Measurements from ENCODE around the gene MCM6. TPM values are rescaled to one million over a fixed set of nuclear protein-coding genes. Genes with fewer than 3 reads are reported as not detected.
"Not testable (repeated sequence)": the region's sequence is repeated elsewhere in the genome, so short reads cannot be mapped to it uniquely, and the experiment has no call there.

MCM6 gene
- polyA plus RNA-seq, 3 donors: 1.3 to 2.2 (median 1.7) TPM

DNA sequence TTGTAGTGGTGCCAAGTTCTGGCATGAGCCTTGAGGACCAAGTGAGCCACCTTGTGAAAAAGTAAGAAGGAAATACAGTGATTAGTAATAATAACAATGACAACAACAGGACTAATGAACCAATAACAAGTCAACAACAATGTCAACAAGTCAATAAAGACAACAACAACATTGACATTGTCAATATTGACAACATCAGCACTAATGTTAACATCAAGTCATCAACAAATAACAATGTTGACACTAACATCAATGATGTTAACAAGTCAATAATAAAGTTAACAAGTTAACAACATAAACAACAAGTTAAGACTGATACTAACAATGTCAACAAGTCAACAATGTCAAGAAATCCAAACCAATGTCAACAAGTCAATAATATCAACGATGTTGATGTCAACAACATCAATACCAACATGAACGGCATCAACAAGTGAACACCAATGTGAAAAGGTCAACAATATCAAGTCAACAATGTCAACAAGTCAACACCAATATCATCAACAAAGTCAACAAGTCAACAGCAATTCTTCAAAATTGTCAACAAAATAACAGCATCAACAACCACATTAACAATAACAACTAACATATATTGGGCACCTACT lies 63.2 kb downstream of the MCM6 start:
- H3K36me3 Mint-ChIP-seq: no peaks in the 10 kb centered on the region
- H3K9me3 Mint-ChIP-seq: peaks cover 0 to 4% (median 0%) of the 10 kb centered on the region in 7 donors
- Histone ChIP-seq H3K4me3 (replicated peaks in 1 of 3; ENCODE audit: low read depth in 2 of 3, low read length in 3 of 3) (no peak overlapping the region), H3K27ac (ENCODE audit: low read depth in 1 of 2, low read length in 2 of 2) (no peak overlapping the region), H3K79me2 (ENCODE audit: insufficient read depth, low read length) (no peaks in the 10 kb centered on the region), H3K9ac (ENCODE audit: insufficient read depth, low read length, poor library complexity, severe bottlenecking) (no peak overlapping the region), H3K4me2 (replicated peaks; ENCODE audit: extremely low read depth, low read length, poor library complexity, severe bottlenecking) (no peak overlapping the region), H4K20me1 (ENCODE audit: insufficient read depth, low read length) (no peaks in the 10 kb centered on the region), H3K36me3 (replicated peaks in 1 of 2; ENCODE audit: control insufficient read depth in 1 of 2, insufficient read depth in 2 of 2, low read length in 2 of 2) (no peaks in the 10 kb centered on the region), H3K4me1 (ENCODE audit: control insufficient read depth in 1 of 2, insufficient read depth in 2 of 2, low read length in 2 of 2) (no peaks in the 10 kb centered on the region), H3K27me3 (ENCODE audit: control insufficient read depth in 2 of 2, insufficient read depth in 2 of 2, low read length in 2 of 2) (no peaks in the 10 kb centered on the region), H3K9me3 (replicated peaks in 1 of 2; ENCODE audit: control insufficient read depth in 1 of 2, insufficient read depth in 1 of 2, low read length in 2 of 2) (no peaks in the 10 kb centered on the region), H2AFZ (ENCODE audit: insufficient read depth, low read depth, low read length, poor library complexity, severe bottlenecking) (no peak overlapping the region)
- H3K4me3 Mint-ChIP-seq: no peak overlapping the region
- H3K4me1 Mint-ChIP-seq: no peaks in the 10 kb centered on the region
- intact Hi-C loops (cut with micrococcal nuclease): no loop called here
- no peak overlapping the region for H3K27ac Mint-ChIP-seq
- no peak for DNase-seq
- H3K27me3 Mint-ChIP-seq (ENCODE audit: low read depth in 3 of 3): peaks cover 0 to 3% (median 3%) of the 10 kb centered on the region in 3 donors
- 89% methylated on average over 2 of the region's 2 CpGs for WGBS (ENCODE audit: insufficient coverage)
- TF ChIP-seq, protein P1, sequence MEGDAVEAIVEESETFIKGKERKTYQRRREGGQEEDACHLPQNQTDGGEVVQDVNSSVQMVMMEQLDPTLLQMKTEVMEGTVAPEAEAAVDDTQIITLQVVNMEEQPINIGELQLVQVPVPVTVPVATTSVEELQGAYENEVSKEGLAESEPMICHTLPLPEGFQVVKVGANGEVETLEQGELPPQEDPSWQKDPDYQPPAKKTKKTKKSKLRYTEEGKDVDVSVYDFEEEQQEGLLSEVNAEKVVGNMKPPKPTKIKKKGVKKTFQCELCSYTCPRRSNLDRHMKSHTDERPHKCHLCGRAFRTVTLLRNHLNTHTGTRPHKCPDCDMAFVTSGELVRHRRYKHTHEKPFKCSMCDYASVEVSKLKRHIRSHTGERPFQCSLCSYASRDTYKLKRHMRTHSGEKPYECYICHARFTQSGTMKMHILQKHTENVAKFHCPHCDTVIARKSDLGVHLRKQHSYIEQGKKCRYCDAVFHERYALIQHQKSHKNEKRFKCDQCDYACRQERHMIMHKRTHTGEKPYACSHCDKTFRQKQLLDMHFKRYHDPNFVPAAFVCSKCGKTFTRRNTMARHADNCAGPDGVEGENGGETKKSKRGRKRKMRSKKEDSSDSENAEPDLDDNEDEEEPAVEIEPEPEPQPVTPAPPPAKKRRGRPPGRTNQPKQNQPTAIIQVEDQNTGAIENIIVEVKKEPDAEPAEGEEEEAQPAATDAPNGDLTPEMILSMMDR (IDR thresholded peaks at IDR 0.05): no peak

DNA sequence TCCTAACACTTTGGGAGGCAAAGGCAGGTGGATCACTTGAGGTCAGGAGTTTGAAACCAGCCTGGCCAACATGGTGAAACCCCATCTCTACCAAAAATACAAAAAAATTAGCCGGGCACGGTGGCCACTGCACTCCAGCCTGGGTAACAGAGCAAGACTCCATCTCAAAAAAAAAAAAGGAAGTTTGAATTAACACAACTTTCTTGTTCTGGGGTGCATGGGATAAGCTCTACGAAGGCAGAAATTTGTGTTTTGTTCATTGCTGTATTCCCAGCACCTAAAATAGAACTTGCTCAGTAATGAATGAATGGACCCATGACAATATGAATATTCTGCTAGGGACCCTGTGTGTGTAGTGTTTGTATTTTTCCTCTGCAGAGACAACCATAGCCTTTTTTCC lies 68.4 kb downstream of the MCM6 start:
- H3K9me3 Mint-ChIP-seq; H3K27me3 Mint-ChIP-seq (ENCODE audit: low read depth in 3 of 3); H3K4me1 Mint-ChIP-seq; H4K20me1 ChIP-seq (ENCODE audit: insufficient read depth, low read length); H3K27ac Mint-ChIP-seq; H3K36me3 Mint-ChIP-seq; H3K9ac ChIP-seq (ENCODE audit: insufficient read depth, low read length, poor library complexity, severe bottlenecking); H3K9me3 ChIP-seq (replicated peaks in 1 of 2; ENCODE audit: control insufficient read depth in 1 of 2, insufficient read depth in 1 of 2, low read length in 2 of 2); H3K4me1 ChIP-seq (ENCODE audit: control insufficient read depth in 1 of 2, insufficient read depth in 2 of 2, low read length in 2 of 2); H2AFZ ChIP-seq (ENCODE audit: insufficient read depth, low read depth, low read length, poor library complexity, severe bottlenecking); H3K79me2 ChIP-seq (ENCODE audit: insufficient read depth, low read length); intact Hi-C loops (cut with micrococcal nuclease); DNase-seq; H3K27me3 ChIP-seq (ENCODE audit: control insufficient read depth in 2 of 2, insufficient read depth in 2 of 2, low read length in 2 of 2); H3K4me3 Mint-ChIP-seq; H3K4me2 ChIP-seq (replicated peaks; ENCODE audit: extremely low read depth, low read length, poor library complexity, severe bottlenecking); H3K27ac ChIP-seq (ENCODE audit: low read depth in 1 of 2, low read length in 2 of 2); H3K36me3 ChIP-seq (replicated peaks in 1 of 2; ENCODE audit: control insufficient read depth in 1 of 2, insufficient read depth in 2 of 2, low read length in 2 of 2); H3K4me3 ChIP-seq (replicated peaks in 1 of 3; ENCODE audit: low read depth in 2 of 3, low read length in 3 of 3): not testable (repeated sequence)
- no CpG with 5 or more reads among the region's 3 CpGs for WGBS (ENCODE audit: insufficient coverage)

All from CD14-positive monocyte (primary cell).